Panc1 (cell line): ENCODE results near the gene ZBTB43. TPM values are rescaled to one million over a fixed set of nuclear protein-coding genes. Genes with fewer than 3 reads are reported as not detected.
A peak's percentile ranks its signal among the peaks of the same experiment; 100 is the strongest.

Experiments used
- ATAC-seq: fragments of 200-7000 bp; cut with Tn5 transposase; 2 replicates; pipeline ENCODE4 v1.9.1; 2020; ENCODE audit warnings: mild to moderate bottlenecking, moderate library complexity
- BruUV-seq: library from RNA; stranded (reverse); fragments of 400-500 nt; replicated peaks from 2 replicates; lab custom pipeline; 2021; lab: Mats Ljungman, UMichigan
- CTCF ChIA-PET: fragments of 300-600 bp; sonication (Branson Sonifier 250); formaldehyde crosslinking; loops from one replicate; lab custom pipeline; 2022; ENCODE audit warnings: antibody characterized with exemption; lab: Charles Lee
- POLR2A ChIA-PET: fragments of 300-600 bp; sonication (Branson Sonifier 250); formaldehyde crosslinking; loops from one replicate; lab custom pipeline; 2022; ENCODE audit warnings: antibody characterized with exemption; lab: Charles Lee
- DNase-seq: peaks from one replicate; pipeline ENCODE4 v3.0.0-alpha.2; 2010; ENCODE audit warnings: low read depth, low spot score
- H3K27ac ChIP-seq: 2 replicates; pipeline ENCODE4 v1.5.1; 2011; ENCODE audit warnings: mild to moderate bottlenecking, low read length, inconsistent platforms
- H3K27me3 ChIP-seq: fragments of 200-500 bp; sonication (Bioruptor generic); 2 replicates; pipeline ENCODE4 v1.6.0; 2014; ENCODE audit warnings: low read length, inconsistent platforms; ENCODE audit not compliant: control insufficient read depth, insufficient read depth
- H3K36me3 ChIP-seq: fragments of 200-500 bp; sonication (Bioruptor generic); 2 replicates; pipeline ENCODE4 v1.5.1; 2014; ENCODE audit warnings: inconsistent platforms, mild to moderate bottlenecking, low read length, moderate library complexity; ENCODE audit not compliant: control insufficient read depth, insufficient read depth
- H3K4me1 ChIP-seq: 2 replicates; pipeline ENCODE4 v1.5.1; 2011; ENCODE audit warnings: inconsistent platforms, mild to moderate bottlenecking, low read length, moderate library complexity; ENCODE audit not compliant: control insufficient read depth, insufficient read depth
- H3K4me3 ChIP-seq, 2 experiments: 2 replicates each; pipeline ENCODE4 v1.5.1; 2011 to 2012; ENCODE audit warnings: low read depth in 2 of 2, low read length in 2 of 2, mild to moderate bottlenecking in 2 of 2, inconsistent platforms in 1 of 2, moderate library complexity in 1 of 2
- H3K9me3 ChIP-seq: fragments of 200-500 bp; sonication (Bioruptor generic); 2 replicates; pipeline ENCODE4 v1.5.1; 2014; ENCODE audit warnings: low read depth, mild to moderate bottlenecking, inconsistent platforms, low read length, moderate library complexity; ENCODE audit not compliant: control insufficient read depth, insufficient read depth
- CTCF ChIP-seq: fragments of 450-650 bp; IDR thresholded peaks from 2 replicates; pipeline ENCODE4 v1.5.1; 2017; ENCODE audit warnings: mild to moderate bottlenecking
- POLR2AphosphoS5 ChIP-seq: IDR thresholded peaks from 2 replicates; pipeline ENCODE4 v1.6.1; 2012; ENCODE audit warnings: mild to moderate bottlenecking, low read depth, low read length, moderate library complexity
- REST ChIP-seq, 2 experiments: IDR thresholded peaks; 2 replicates each; pipeline ENCODE4 v1.6.1; 2011 to 2012; ENCODE audit warnings: low read depth in 2 of 2, control low read depth in 1 of 2, low read length in 1 of 2, mild to moderate bottlenecking in 1 of 2, moderate library complexity in 1 of 2; ENCODE audit not compliant: insufficient read depth in 1 of 2
- SIN3A ChIP-seq: IDR thresholded peaks from 2 replicates; pipeline ENCODE4 v1.6.1; 2012; ENCODE audit warnings: low read depth, mild to moderate bottlenecking, low read length, moderate library complexity, borderline replicate concordance; ENCODE audit not compliant: insufficient read depth
- TCF7L2 ChIP-seq: IDR thresholded peaks from 2 replicates; pipeline ENCODE4 v1.6.1; 2011; ENCODE audit warnings: mild to moderate bottlenecking, low read depth, low read length, inconsistent platforms
- in situ Hi-C: cut with HindIII; loops from 2 replicates; pipeline ENCODE4 v1.10.0; 2016; ENCODE audit warnings: low sequenced_read_pairs, low pct_unique_long_range_greater_than_20kb
- intact Hi-C: fragments of 100-400 bp; cut with micrococcal nuclease; formaldehyde crosslinking; loops from one replicate; pipeline ENCODE4 v1.10.0; 2022; ENCODE audit not compliant: unreplicated experiment
- total RNA-seq: library from RNA; stranded (reverse); gene quantifications from one replicate; pipeline ENCODE4 v1.2.1, GENCODE V29; 2021; ENCODE audit not compliant: unreplicated experiment

The ZBTB43 gene
- total RNA-seq, 1 experiment from 2014 or later = 9.7 TPM

GRCh38 chr9:126773004-126773607 lies 31.7 kb upstream of the ZBTB43 start:
- ATAC-seq = peak; percentile 81
- no peak overlapping the region for H3K4me3 ChIP-seq
- in situ Hi-C loops (no loop called here), intact Hi-C loops (no loop called here)
- TF ChIP-seq SIN3A (no peak), CTCF (peak; percentile 73)
- H3K36me3 ChIP-seq = no peaks in the 10 kb centered on the region
- ChIA-PET CTCF (interaction anchor here (0.6 to 0.7 kb wide), 3 partner anchors 39 to 1024 kb away, joined by 4 to 8 read pairs (median 7); no protein-coding TSS in a partner anchor), POLR2A (no interaction called here)
- no peak overlapping the region for H3K27ac ChIP-seq
- H3K4me1 ChIP-seq = no peaks in the 10 kb centered on the region
- no peak for DNase-seq
- no peaks in the 10 kb centered on the region for H3K9me3 ChIP-seq
- H3K27me3 ChIP-seq = peaks cover 6% of the 10 kb centered on the region
- BruUV-seq = no TSS peak

GRCh38 chr9:126775926-126776325 lies 28.9 kb upstream of the ZBTB43 start:
- no TSS peak for BruUV-seq
- Histone ChIP-seq H3K27ac (no peak overlapping the region), H3K9me3 (no peaks in the 10 kb centered on the region), H3K36me3 (no peaks in the 10 kb centered on the region), H3K4me1 (no peaks in the 10 kb centered on the region; the same call in 1 of the 2 replicates), H3K4me3 (no peak overlapping the region), H3K27me3 (peaks cover 6% of the 10 kb centered on the region)
- DNase-seq = no peak
- no peak for ATAC-seq
- TF ChIP-seq POLR2AphosphoS5 = no peak
- TF ChIP-seq REST (IDR thresholded peaks at IDR 0.05; ENCODE audit: insufficient read depth in 1 of 2, low read depth in 2 of 2, low read length in 1 of 2) = no peak
- TF ChIP-seq CTCF = no peak
- no peak for TF ChIP-seq SIN3A
- no peak for TF ChIP-seq TCF7L2
- ChIA-PET CTCF (no interaction called here), POLR2A (no interaction called here)
- intact Hi-C loops = no loop called here
- in situ Hi-C loops = no loop called here
